ENCODE measurements around the gene GSTO2. TPM values are rescaled to one million over a fixed set of nuclear protein-coding genes. Genes with fewer than 3 reads are reported as not detected.

Gene GSTO2
- total RNA-seq, 3 donors from 2014 or later (not counting 1 experiment from before 2014, with no cell fraction given): 0.75 to 1.4 (median 0.84) TPM

GRCh38 chr10:104303594-104304355 is 34.8 kb downstream of the GSTO2 start:
- Mint-ChIP-seq H3K27me3 (ENCODE audit: low read depth in 2 of 2) (no peaks in the 10 kb centered on the region), H3K9me3 (peaks cover 0 to 6% of the 10 kb centered on the region in 2 donors), H3K4me3 (peak overlapping the region; percentile 79), H3K27ac (peak overlapping the region; percentile 82 to 90), H3K4me1 (peaks cover 86 to 90% of the 10 kb centered on the region in 2 donors), H3K36me3 (no peaks in the 10 kb centered on the region)
- TF ChIP-seq CTCF (IDR thresholded peaks at IDR 0.05): no peak
- Histone ChIP-seq H3K4me1 (ENCODE audit: control insufficient read depth, insufficient read depth, low read length) (peaks cover 90% of the 10 kb centered on the region), H3K9me3 (ENCODE audit: control insufficient read depth, insufficient read depth, low read length) (peaks cover 6% of the 10 kb centered on the region), H3K27me3 (ENCODE audit: control insufficient read depth, insufficient read depth, low read length) (no peaks in the 10 kb centered on the region), H3K36me3 (ENCODE audit: control insufficient read depth, insufficient read depth, low read length) (no peaks in the 10 kb centered on the region), H3K4me3 (ENCODE audit: low read length) (no peak overlapping the region), H3K27ac (ENCODE audit: low read length) (peak overlapping the region; percentile 70)
- WGBS (ENCODE audit: insufficient coverage): 15% methylated on average over 2 of the region's 2 CpGs
- peak; percentile 65 to 80 (median 76) for ATAC-seq
- intact Hi-C loops (cut with micrococcal nuclease): loop anchor here (2.0 kb wide), 1 partner anchor 15 kb away; no protein-coding TSS in a partner anchor
- DNase-seq: peak in 1 of 2 donors; percentile 68

GRCh38 chr10:104304356-104304745 is 35.4 kb downstream of the GSTO2 start:
- intact Hi-C loops (cut with micrococcal nuclease): no loop called here
- TF ChIP-seq CTCF (IDR thresholded peaks at IDR 0.05): no peak
- H3K27me3 ChIP-seq (ENCODE audit: control insufficient read depth, insufficient read depth, low read length): no peaks in the 10 kb centered on the region
- Mint-ChIP-seq H3K4me1 (peaks cover 90 to 92% of the 10 kb centered on the region in 2 donors), H3K36me3 (no peaks in the 10 kb centered on the region), H3K27me3 (ENCODE audit: low read depth in 2 of 2) (no peaks in the 10 kb centered on the region), H3K9me3 (peaks cover 0 to 6% of the 10 kb centered on the region in 2 donors), H3K4me3 (peak overlapping the region; percentile 79), H3K27ac (peak overlapping the region; percentile 82 to 90)
- peaks cover 94% of the 10 kb centered on the region for H3K4me1 ChIP-seq (ENCODE audit: control insufficient read depth, insufficient read depth, low read length)
- no peaks in the 10 kb centered on the region for H3K36me3 ChIP-seq (ENCODE audit: control insufficient read depth, insufficient read depth, low read length)
- ATAC-seq: no peak
- H3K4me3 ChIP-seq (ENCODE audit: low read length): no peak overlapping the region
- no peak for DNase-seq
- 79% methylated on average over 4 of the region's 4 CpGs for WGBS (ENCODE audit: insufficient coverage)
- H3K27ac ChIP-seq (ENCODE audit: low read length): peak overlapping the region; percentile 70
- H3K9me3 ChIP-seq (ENCODE audit: control insufficient read depth, insufficient read depth, low read length): peaks cover 6% of the 10 kb centered on the region

- peak overlapping the region; percentile 70 for H3K27ac ChIP-seq (ENCODE audit: low read length)
- H3K36me3 ChIP-seq (ENCODE audit: control insufficient read depth, insufficient read depth, low read length): peaks cover 2% of the 10 kb centered on the region
Measured at GRCh38 chr10:104304927-104305326, 35.9 kb downstream of the GSTO2 start.

More at GRCh38 chr10:104304927-104305326, 35.9 kb downstream of the GSTO2 start:
- Histone ChIP-seq H3K27me3 (ENCODE audit: control insufficient read depth, insufficient read depth, low read length) (no peaks in the 10 kb centered on the region), H3K4me3 (ENCODE audit: low read length) (no peak overlapping the region), H3K9me3 (ENCODE audit: control insufficient read depth, insufficient read depth, low read length) (peaks cover 6% of the 10 kb centered on the region), H3K4me1 (ENCODE audit: control insufficient read depth, insufficient read depth, low read length) (peaks cover 98% of the 10 kb centered on the region)
- Mint-ChIP-seq H3K9me3 (peaks cover 0 to 6% of the 10 kb centered on the region in 2 donors), H3K4me1 (peaks cover 92 to 97% of the 10 kb centered on the region in 2 donors), H3K36me3 (no peaks in the 10 kb centered on the region), H3K27ac (peak overlapping the region; percentile 82 to 90), H3K4me3 (peak overlapping the region; percentile 79), H3K27me3 (ENCODE audit: low read depth in 2 of 2) (no peaks in the 10 kb centered on the region)
- 83% methylated on average over 7 of the region's 8 CpGs for WGBS (ENCODE audit: insufficient coverage)
- ATAC-seq (no peak), DNase-seq (no peak)
- TF ChIP-seq CTCF (IDR thresholded peaks at IDR 0.05): no peak
- intact Hi-C loops (cut with micrococcal nuclease): loop anchor here (1.0 kb wide), 2 partner anchors 14 to 45 kb away; no protein-coding TSS in a partner anchor

Measured in natural killer cell (primary cell).